Stimulated activated CD4-positive, alpha-beta T cell treated with anti-CD3 and anti-CD28 coated beads, Interleukin-2, amount 100 ng/mL, for 4 hours (primary cell): ENCODE measurements around the gene POGLUT2.

Source experiments
- DNase-seq: peaks from one replicate; pipeline ENCODE4 v3.0.0-alpha.2; 2020; ENCODE audit warnings: low read depth

POGLUT2 gene

GRCh38 chr13:102798581-102799425 is at the start of gene POGLUT2, which contains the start of gene BIVM:
Gene POGLUT2 (minus strand): TSS chr13:102798976. CDS start chr13:102798670, 306 bp downstream.
Gene BIVM (plus strand): TSS chr13:102799119. CDS start chr13:102807268, 8,149 bp downstream.
- no peak for DNase-seq

- no peak for DNase-seq
These were observed 48.8 kb upstream of the POGLUT2 start for GRCh38 chr13:102847272-102848234.

- peak; percentile 3 for DNase-seq
These were observed 47.7 kb upstream of the POGLUT2 start for GRCh38 chr13:102846261-102847015.

- peak; percentile 92 for DNase-seq
These were observed 47.0 kb upstream of the POGLUT2 start, which contains the start of gene ERCC5 for GRCh38 chr13:102845630-102846260. Gene ERCC5 (plus strand): TSS chr13:102846032. CDS start chr13:102846267, 235 bp downstream.

GRCh38 chr13:102845289-102845629 is 46.5 kb upstream of the POGLUT2 start:
- no peak for DNase-seq

- DNase-seq: no peak
These were observed 40.7 kb upstream of the POGLUT2 start for GRCh38 chr13:102839462-102839861.

- DNase-seq: no peak
These were observed 40.2 kb upstream of the POGLUT2 start for GRCh38 chr13:102838982-102839381.

GRCh38 chr13:102838273-102838672 is 39.5 kb upstream of the POGLUT2 start:
- DNase-seq: no peak

GRCh38 chr13:102836471-102836870 is 37.7 kb upstream of the POGLUT2 start:
- DNase-seq: no peak

- DNase-seq: no peak
These were observed 31.9 kb upstream of the POGLUT2 start for GRCh38 chr13:102830646-102831045.

GRCh38 chr13:102825921-102826706 is 27.3 kb upstream of the POGLUT2 start:
- no peak for DNase-seq

- DNase-seq: no peak
These were observed 26.6 kb upstream of the POGLUT2 start for GRCh38 chr13:102825400-102825799.

GRCh38 chr13:102817907-102818306 is 19.1 kb upstream of the POGLUT2 start:
- DNase-seq: no peak

- DNase-seq: no peak
These were observed 18.5 kb upstream of the POGLUT2 start for GRCh38 chr13:102817241-102817640.

- DNase-seq: no peak
These were observed 17.9 kb upstream of the POGLUT2 start for GRCh38 chr13:102816708-102817107.

GRCh38 chr13:102815788-102816187 is 17.0 kb upstream of the POGLUT2 start:
- no peak for DNase-seq

- no peak for DNase-seq
These were observed 16.0 kb upstream of the POGLUT2 start for GRCh38 chr13:102814793-102815192.

- no peak for DNase-seq
These were observed 15.3 kb upstream of the POGLUT2 start for GRCh38 chr13:102814025-102814607.

GRCh38 chr13:102812611-102813287 is 14.0 kb upstream of the POGLUT2 start:
- DNase-seq: no peak

- DNase-seq: no peak
These were observed 8.9 kb upstream of the POGLUT2 start for GRCh38 chr13:102807699-102808098.
